ENCODE measurements around the gene UNC93A.
"Not testable (repeated sequence)": the region's sequence is repeated elsewhere in the genome, so short reads cannot be mapped to it uniquely, and the experiment has no call there.

The UNC93A gene

DNA sequence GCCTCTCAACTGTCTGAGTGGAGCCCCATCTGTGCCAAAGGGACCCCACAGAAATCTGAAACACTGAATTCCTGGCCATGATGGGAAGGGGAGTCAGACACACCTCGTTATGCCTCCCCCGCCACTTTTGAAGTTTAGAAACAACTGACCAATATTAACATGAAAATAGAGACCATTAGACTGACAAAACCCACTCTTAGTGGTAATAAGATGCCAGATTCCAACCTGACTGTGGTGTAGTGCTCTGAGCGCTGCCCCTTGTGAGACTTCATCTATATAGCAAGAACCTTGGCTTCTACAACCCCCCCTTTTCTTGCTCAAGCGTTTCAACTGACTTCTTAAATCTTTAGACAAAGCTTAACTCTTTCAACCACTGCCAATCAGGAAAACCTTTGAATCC is 46.1 kb upstream of the UNC93A start:
- no peak overlapping the region for H3K4me3 ChIP-seq (ENCODE audit: severe bottlenecking)
- H3K36me3 ChIP-seq (ENCODE audit: low read depth): no peaks in the 10 kb centered on the region
- H3K27me3 ChIP-seq (ENCODE audit: insufficient read depth, poor library complexity, severe bottlenecking): peaks cover 6% of the 10 kb centered on the region
- H3K4me1 ChIP-seq (ENCODE audit: insufficient read depth, poor library complexity, severe bottlenecking): no peaks in the 10 kb centered on the region
- TF ChIP-seq, protein P1, sequence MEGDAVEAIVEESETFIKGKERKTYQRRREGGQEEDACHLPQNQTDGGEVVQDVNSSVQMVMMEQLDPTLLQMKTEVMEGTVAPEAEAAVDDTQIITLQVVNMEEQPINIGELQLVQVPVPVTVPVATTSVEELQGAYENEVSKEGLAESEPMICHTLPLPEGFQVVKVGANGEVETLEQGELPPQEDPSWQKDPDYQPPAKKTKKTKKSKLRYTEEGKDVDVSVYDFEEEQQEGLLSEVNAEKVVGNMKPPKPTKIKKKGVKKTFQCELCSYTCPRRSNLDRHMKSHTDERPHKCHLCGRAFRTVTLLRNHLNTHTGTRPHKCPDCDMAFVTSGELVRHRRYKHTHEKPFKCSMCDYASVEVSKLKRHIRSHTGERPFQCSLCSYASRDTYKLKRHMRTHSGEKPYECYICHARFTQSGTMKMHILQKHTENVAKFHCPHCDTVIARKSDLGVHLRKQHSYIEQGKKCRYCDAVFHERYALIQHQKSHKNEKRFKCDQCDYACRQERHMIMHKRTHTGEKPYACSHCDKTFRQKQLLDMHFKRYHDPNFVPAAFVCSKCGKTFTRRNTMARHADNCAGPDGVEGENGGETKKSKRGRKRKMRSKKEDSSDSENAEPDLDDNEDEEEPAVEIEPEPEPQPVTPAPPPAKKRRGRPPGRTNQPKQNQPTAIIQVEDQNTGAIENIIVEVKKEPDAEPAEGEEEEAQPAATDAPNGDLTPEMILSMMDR (IDR thresholded peaks at IDR 0.05; ENCODE audit: poor library complexity, severe bottlenecking): no peak
- ATAC-seq (ENCODE audit: low read depth): no peak
- DNase-seq (ENCODE audit: low spot score): no peak
- H3K27ac ChIP-seq (ENCODE audit: poor library complexity, severe bottlenecking): no peak overlapping the region
- no peaks in the 10 kb centered on the region for H3K9me3 ChIP-seq (ENCODE audit: severe bottlenecking)

DNA sequence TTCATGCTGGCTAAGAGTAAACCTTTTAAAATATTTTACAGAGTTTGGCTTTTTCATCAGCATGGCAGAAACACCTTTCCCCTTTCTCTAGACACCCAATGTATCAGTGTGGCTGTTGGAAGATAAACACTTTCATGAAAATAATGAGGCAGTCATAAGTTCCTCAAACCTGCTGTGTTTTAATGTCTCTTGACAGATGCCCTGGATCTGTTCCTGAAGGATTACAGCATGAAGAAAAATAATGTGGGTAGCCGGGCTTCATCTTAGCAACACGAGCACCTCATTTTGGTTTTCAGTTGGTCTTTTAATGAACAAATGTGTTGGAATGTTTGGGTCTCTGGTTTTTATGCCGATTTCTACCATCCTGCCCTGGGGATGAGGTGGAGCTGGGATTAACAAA is 45.5 kb upstream of the UNC93A start:
- H3K27ac ChIP-seq (ENCODE audit: poor library complexity, severe bottlenecking): no peak overlapping the region
- no peaks in the 10 kb centered on the region for H3K36me3 ChIP-seq (ENCODE audit: low read depth)
- no peak for ATAC-seq (ENCODE audit: low read depth)
- H3K4me1 ChIP-seq (ENCODE audit: insufficient read depth, poor library complexity, severe bottlenecking): no peaks in the 10 kb centered on the region
- DNase-seq (ENCODE audit: low spot score): no peak
- no peak overlapping the region for H3K4me3 ChIP-seq (ENCODE audit: severe bottlenecking)
- TF ChIP-seq, protein P1 (IDR thresholded peaks at IDR 0.05; ENCODE audit: poor library complexity, severe bottlenecking): no peak
- H3K9me3 ChIP-seq (ENCODE audit: severe bottlenecking): no peaks in the 10 kb centered on the region
- H3K27me3 ChIP-seq (ENCODE audit: insufficient read depth, poor library complexity, severe bottlenecking): peaks cover 7% of the 10 kb centered on the region

DNA sequence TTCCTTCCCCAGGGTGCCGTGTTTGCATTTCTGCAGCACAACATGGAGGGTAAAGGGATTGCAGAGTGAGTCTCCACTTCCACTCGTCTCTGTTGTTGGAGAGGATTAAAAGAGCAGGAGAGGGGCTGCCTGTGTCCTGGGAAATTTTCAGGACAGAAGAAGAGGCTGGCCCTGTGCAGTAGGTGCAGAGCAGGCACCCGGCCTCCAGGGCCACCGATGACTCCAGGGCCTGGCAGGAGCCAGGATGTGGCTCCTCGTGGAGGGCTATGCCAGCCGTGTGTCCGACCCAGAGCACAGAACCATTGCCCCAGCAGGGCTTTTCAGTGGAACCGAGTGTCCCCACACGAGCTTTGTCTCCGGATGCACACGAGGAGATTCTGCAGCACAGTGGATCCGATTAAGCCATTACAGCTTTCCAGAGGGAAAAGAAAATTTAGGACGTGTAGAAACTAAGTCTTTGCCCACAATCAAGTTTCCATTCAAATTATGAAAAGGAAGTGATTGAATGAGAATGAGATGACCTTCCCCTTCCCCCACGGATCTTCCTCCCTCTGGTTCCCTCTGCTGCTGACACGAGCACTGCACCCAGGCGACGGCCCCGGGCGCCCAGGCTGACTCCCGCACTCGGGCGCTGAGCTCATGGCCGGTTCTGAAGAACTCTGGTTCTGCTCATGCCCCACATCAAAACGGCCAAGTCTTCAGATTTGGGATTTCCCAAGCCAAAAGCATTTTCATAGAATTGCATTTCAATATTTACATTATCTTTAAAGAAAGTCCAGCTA is 43.1 kb upstream of the UNC93A start:
- TF ChIP-seq, protein P1 (IDR thresholded peaks at IDR 0.05; ENCODE audit: poor library complexity, severe bottlenecking): no peak
- Histone ChIP-seq H3K27ac (ENCODE audit: poor library complexity, severe bottlenecking) (no peak overlapping the region), H3K4me3 (ENCODE audit: severe bottlenecking) (no peak overlapping the region), H3K36me3 (ENCODE audit: low read depth) (no peaks in the 10 kb centered on the region), H3K27me3 (ENCODE audit: insufficient read depth, poor library complexity, severe bottlenecking) (peaks cover 11% of the 10 kb centered on the region), H3K9me3 (ENCODE audit: severe bottlenecking) (no peaks in the 10 kb centered on the region), H3K4me1 (ENCODE audit: insufficient read depth, poor library complexity, severe bottlenecking) (no peaks in the 10 kb centered on the region)
- ATAC-seq (ENCODE audit: low read depth): no peak
- no peak for DNase-seq (ENCODE audit: low spot score)

DNA sequence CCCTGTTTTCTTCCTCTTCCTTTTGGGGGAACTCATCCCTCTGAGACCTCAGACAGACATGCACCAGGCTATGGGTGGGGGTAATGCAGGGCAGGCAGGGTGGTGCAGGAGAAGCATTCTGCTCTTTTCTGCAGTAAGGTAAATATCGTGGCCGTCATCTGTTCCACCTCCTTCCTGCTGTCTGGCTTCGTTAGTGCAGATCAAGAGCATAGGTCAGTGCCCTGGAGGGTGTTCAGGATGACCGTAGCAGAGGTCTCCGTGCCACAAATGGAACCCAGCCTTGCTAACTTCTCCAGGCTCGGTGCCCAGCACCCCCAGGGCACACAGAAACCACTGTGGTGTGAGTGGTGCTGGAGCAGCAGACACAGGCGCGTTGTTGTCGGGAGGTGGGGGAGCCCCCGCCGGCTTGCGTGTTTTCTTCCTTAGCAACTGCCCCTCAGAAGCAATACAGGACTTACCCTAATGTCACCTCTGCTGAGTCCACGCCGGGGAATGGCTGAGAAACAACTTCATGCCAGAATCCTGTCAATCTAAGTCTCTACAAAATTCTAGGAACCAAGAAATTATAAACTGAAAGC is 42.1 kb upstream of the UNC93A start:
- H3K4me1 ChIP-seq (ENCODE audit: insufficient read depth, poor library complexity, severe bottlenecking); H3K36me3 ChIP-seq (ENCODE audit: low read depth); DNase-seq (ENCODE audit: low spot score); H3K9me3 ChIP-seq (ENCODE audit: severe bottlenecking); ATAC-seq (ENCODE audit: low read depth); H3K4me3 ChIP-seq (ENCODE audit: severe bottlenecking); H3K27ac ChIP-seq (ENCODE audit: poor library complexity, severe bottlenecking): not testable (repeated sequence)
- H3K27me3 ChIP-seq (ENCODE audit: insufficient read depth, poor library complexity, severe bottlenecking): peaks cover 11% of the 10 kb centered on the region

DNA sequence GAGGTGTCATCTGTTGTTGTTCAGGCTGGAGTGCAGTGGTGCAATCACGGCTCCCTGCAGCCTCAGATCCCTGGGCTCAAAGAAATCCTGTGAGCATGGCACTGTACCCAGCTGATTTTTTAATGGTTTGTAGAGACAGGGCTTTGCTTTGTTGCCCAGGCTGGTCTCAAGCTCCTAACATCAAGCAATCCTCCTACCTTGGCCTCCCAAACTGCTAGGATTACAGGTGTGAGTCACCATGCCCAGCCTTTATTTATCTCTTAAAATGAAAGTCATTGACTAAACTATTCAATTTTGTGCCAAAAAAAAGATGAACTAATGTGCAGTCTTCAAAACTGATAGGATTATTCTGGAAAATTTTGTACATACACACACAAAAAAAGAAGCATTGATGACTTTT is 38.8 kb upstream of the UNC93A start:
- ATAC-seq (ENCODE audit: low read depth): no peak
- Histone ChIP-seq H3K9me3 (ENCODE audit: severe bottlenecking) (no peaks in the 10 kb centered on the region), H3K27ac (ENCODE audit: poor library complexity, severe bottlenecking) (no peak overlapping the region), H3K4me3 (ENCODE audit: severe bottlenecking) (no peak overlapping the region), H3K27me3 (ENCODE audit: insufficient read depth, poor library complexity, severe bottlenecking) (peaks cover 5% of the 10 kb centered on the region), H3K4me1 (ENCODE audit: insufficient read depth, poor library complexity, severe bottlenecking) (no peaks in the 10 kb centered on the region), H3K36me3 (ENCODE audit: low read depth) (no peaks in the 10 kb centered on the region)
- TF ChIP-seq, protein P1 (IDR thresholded peaks at IDR 0.05; ENCODE audit: poor library complexity, severe bottlenecking): no peak
- DNase-seq (ENCODE audit: low spot score): no peak

Measured in RWPE2 (cell line).